PC-3 (cell line): ENCODE measurements around the gene CBX2.

Source experiments
- CTCF ChIP-seq: fragments of 300-600 bp; sonication (generic); conservative IDR thresholded peaks from 2 replicates; pipeline ENCODE4 v1.5.1; 2017; ENCODE audit warnings: antibody characterized with exemption, low read depth, mild to moderate bottlenecking, low read length
- EZH2phosphoT487 ChIP-seq: fragments of 300-600 bp; sonication (generic); IDR thresholded peaks from 2 replicates; pipeline ENCODE4 v1.6.1; 2018; ENCODE audit warnings: mild to moderate bottlenecking, antibody characterized with exemption, low read length, borderline replicate concordance

- TF ChIP-seq EZH2phosphoT487 (no peak), CTCF (no peak)
Observed at GRCh38 chr17:79765708-79766107, 12.2 kb upstream of the CBX2 start.
